HEK293 (cell line): ENCODE data around the gene ZNF644.

Experiments
- CTCF ChIA-PET: fragments of 350-600 bp; formaldehyde crosslinking; extraction: SDS; loops from one replicate; lab custom pipeline; 2021; ENCODE audit warnings: antibody characterized with exemption; lab: Yijun Ruan, JAX
- POLR2A ChIA-PET: fragments of 300-600 bp; formaldehyde crosslinking; extraction: SDS; loops from one replicate; lab custom pipeline; 2020; ENCODE audit warnings: antibody characterized with exemption, inconsistent platforms; lab: Yijun Ruan, JAX
- H3K27ac ChIP-seq: fragments of 200-500 bp; sonication (Bioruptor generic); 2 replicates; pipeline ENCODE4 v1.5.1; 2014; ENCODE audit warnings: low read depth, low read length, control low read depth, inconsistent platforms; ENCODE audit errors: extremely low read depth
- H3K36me3 ChIP-seq, 2 experiments: fragments of 200-500 bp in 1 of 2; sonication (Bioruptor generic) in 1 of 2; 1 replicate in 1 of 2; 2 replicates in 1 of 2; pipeline ENCODE4 v1.5.1; 2014 to 2017; ENCODE audit warnings: inconsistent platforms in 2 of 2, low read length in 2 of 2; ENCODE audit not compliant: control insufficient read depth in 2 of 2, insufficient read depth in 1 of 2
- H3K4me1 ChIP-seq: fragments of 200-500 bp; sonication (Bioruptor generic); 2 replicates; pipeline ENCODE4 v1.5.1; 2014; ENCODE audit warnings: mild to moderate bottlenecking, low read length, inconsistent platforms; ENCODE audit not compliant: control insufficient read depth, insufficient read depth
- H3K4me3 ChIP-seq: 2 replicates; pipeline ENCODE4 v1.5.1; 2011; ENCODE audit warnings: low read depth, mild to moderate bottlenecking, control low read depth, low read length, moderate library complexity
- H3K9me3 ChIP-seq: fragments of 200-500 bp; sonication (Bioruptor generic); 2 replicates; pipeline ENCODE4 v1.5.1; 2014; ENCODE audit warnings: low read depth, low read length, inconsistent platforms; ENCODE audit not compliant: control insufficient read depth, insufficient read depth
- PRDM1 ChIP-seq: fragments of 450-650 bp; formaldehyde crosslinking; IDR thresholded peaks from 2 replicates; pipeline ENCODE4; 2016; ENCODE audit warnings: missing biosample characterization, missing genetic modification characterization
- SALL2 ChIP-seq: fragments of 450-650 bp; formaldehyde crosslinking; IDR thresholded peaks from 2 replicates; pipeline ENCODE4 v1.5.0; 2017; ENCODE audit warnings: missing biosample characterization, mild to moderate bottlenecking, missing genetic modification characterization, borderline replicate concordance
- SETDB1 ChIP-seq: IDR thresholded peaks from one replicate; pipeline ENCODE4 v1.6.1; 2017; ENCODE audit warnings: mild to moderate bottlenecking, low read length, moderate library complexity, mixed read lengths; ENCODE audit not compliant: insufficient read length
- SP7 ChIP-seq: fragments of 450-650 bp; formaldehyde crosslinking; IDR thresholded peaks from 2 replicates; pipeline ENCODE4 v1.5.1; 2016; ENCODE audit warnings: missing biosample characterization, missing genetic modification characterization
- YY1 ChIP-seq: fragments of 450-650 bp; formaldehyde crosslinking; IDR thresholded peaks from 2 replicates; pipeline ENCODE4 v1.5.1; 2018; ENCODE audit warnings: missing biosample characterization, missing genetic modification characterization
- ZNF146 ChIP-seq: fragments of 450-650 bp; formaldehyde crosslinking; IDR thresholded peaks from 2 replicates; pipeline ENCODE4 v1.5.1; 2016; ENCODE audit warnings: missing biosample characterization, missing genetic modification characterization
- ZNF155 ChIP-seq: fragments of 450-650 bp; formaldehyde crosslinking; IDR thresholded peaks from 2 replicates; pipeline ENCODE4 v1.5.1; 2016; ENCODE audit warnings: missing biosample characterization, missing genetic modification characterization
- ZNF24 ChIP-seq: fragments of 450-650 bp; formaldehyde crosslinking; IDR thresholded peaks from 2 replicates; pipeline ENCODE4 v1.5.1; 2016; ENCODE audit warnings: missing biosample characterization, missing genetic modification characterization
- ZNF366 ChIP-seq: fragments of 450-650 bp; formaldehyde crosslinking; conservative IDR thresholded peaks from 2 replicates; pipeline ENCODE4 v1.5.1; 2016; ENCODE audit warnings: missing biosample characterization, missing genetic modification characterization
- ZNF501 ChIP-seq: fragments of 450-650 bp; formaldehyde crosslinking; IDR thresholded peaks from 2 replicates; pipeline ENCODE4 v1.5.1; 2016; ENCODE audit warnings: missing biosample characterization, missing genetic modification characterization
- ZNF560 ChIP-seq: fragments of 450-650 bp; formaldehyde crosslinking; IDR thresholded peaks from 2 replicates; pipeline ENCODE4 v1.5.1; 2017; ENCODE audit warnings: missing biosample characterization, missing genetic modification characterization, borderline replicate concordance
- ZNF701 ChIP-seq: fragments of 450-650 bp; formaldehyde crosslinking; IDR thresholded peaks from 2 replicates; pipeline ENCODE4 v1.5.1; 2016; ENCODE audit warnings: missing biosample characterization, missing genetic modification characterization
- ZNF707 ChIP-seq: fragments of 450-650 bp; formaldehyde crosslinking; IDR thresholded peaks from 2 replicates; pipeline ENCODE4 v1.5.1; 2016; ENCODE audit warnings: missing biosample characterization, missing genetic modification characterization
- ZNF830 ChIP-seq: fragments of 450-650 bp; IDR thresholded peaks from 2 replicates; pipeline ENCODE4 v1.5.0; 2018; ENCODE audit warnings: missing biosample characterization, missing genetic modification characterization, low read depth, mild to moderate bottlenecking, moderate library complexity
- TF ChIP-seq, protein P1 (sequence below): fragments of 450-650 bp; IDR thresholded peaks from 2 replicates; pipeline ENCODE4 v1.5.1; 2018; ENCODE audit warnings: missing biosample characterization, mild to moderate bottlenecking, missing genetic modification characterization
- TF ChIP-seq, protein P2 (sequence below): fragments of 450-650 bp; formaldehyde crosslinking; IDR thresholded peaks from 2 replicates; pipeline ENCODE4 v1.5.1; 2016; ENCODE audit warnings: missing biosample characterization, missing genetic modification characterization
- TF ChIP-seq, protein P3 (sequence below): fragments of 450-650 bp; formaldehyde crosslinking; IDR thresholded peaks from 2 replicates; pipeline ENCODE4 v1.5.1; 2016; ENCODE audit warnings: missing biosample characterization, missing genetic modification characterization
- TF ChIP-seq, protein P4 (sequence below): fragments of 450-650 bp; formaldehyde crosslinking; IDR thresholded peaks from 2 replicates; pipeline ENCODE4 v1.5.1; 2016; ENCODE audit warnings: missing biosample characterization, missing genetic modification characterization
- TF ChIP-seq, protein P5 (sequence below): fragments of 450-650 bp; formaldehyde crosslinking; optimal IDR thresholded peaks from 2 replicates; pipeline ENCODE3; 2016; ENCODE audit warnings: missing biosample characterization, mild to moderate bottlenecking, missing genetic modification characterization

ZNF644 gene

DNA sequence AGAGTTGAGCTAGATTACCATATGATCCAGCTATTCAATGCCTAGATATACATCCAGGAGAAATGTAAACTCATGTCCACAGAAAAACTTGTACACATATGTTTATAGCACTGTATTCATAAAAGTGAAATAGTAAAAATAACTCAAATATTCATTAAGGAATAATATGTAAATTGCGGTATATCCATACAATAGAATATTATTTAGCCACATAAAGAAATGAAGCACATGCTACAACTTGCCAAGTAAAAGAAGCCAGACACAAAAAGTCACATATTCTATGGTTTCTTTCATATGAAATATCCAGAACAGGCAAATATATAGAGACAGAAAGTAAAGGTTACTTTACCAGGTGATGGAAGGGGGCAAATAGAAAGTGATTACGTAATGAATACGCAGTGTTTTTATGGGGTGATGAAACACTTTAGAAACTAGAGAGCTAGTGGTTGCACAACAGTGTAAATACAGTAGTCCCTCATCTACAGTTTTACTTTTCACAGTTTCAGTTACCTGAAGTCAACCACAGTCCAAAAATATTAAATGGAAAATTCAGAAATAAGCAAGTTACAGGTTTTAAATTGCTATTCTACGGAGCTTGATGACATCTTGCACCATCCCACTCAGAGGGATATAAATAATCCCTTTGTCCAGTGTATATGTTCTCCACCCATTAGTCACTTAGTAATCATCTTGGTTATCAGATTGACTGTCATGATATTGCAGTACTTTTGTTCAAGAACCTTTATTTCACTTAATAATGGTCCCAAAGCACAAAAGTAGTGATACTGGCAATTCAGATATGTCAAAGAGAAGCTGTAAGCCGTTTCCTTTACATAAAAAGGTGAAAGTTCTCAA is 62.3 kb downstream of the ZNF644 start:
- H3K9me3 ChIP-seq: no peaks in the 10 kb centered on the region
- TF ChIP-seq PRDM1 (tag by site-specific recombination): 0 out of 2 replicates have a peak, but pooled peaks have one; percentile 38
- TF ChIP-seq SETDB1: peak; percentile 28
- TF ChIP-seq ZNF146: 0 out of 2 replicates have a peak, but pooled peaks have one; percentile 12
- TF ChIP-seq SP7: no peak
- no peak overlapping the region for H3K27ac ChIP-seq
- ChIA-PET CTCF (interaction anchor here (0.7 to 1.7 kb wide), 4 partner anchors 26 to 238 kb away, joined by 3 to 6 read pairs (median 4); no protein-coding TSS in a partner anchor), POLR2A (no interaction called here)
- no peaks in the 10 kb centered on the region for H3K4me1 ChIP-seq
- H3K4me3 ChIP-seq: no peak overlapping the region
- H3K36me3 ChIP-seq: peaks cover 0 to 19% of the 10 kb centered on the region in 2 experiments; a peak in 2 of 3 replicates

DNA sequence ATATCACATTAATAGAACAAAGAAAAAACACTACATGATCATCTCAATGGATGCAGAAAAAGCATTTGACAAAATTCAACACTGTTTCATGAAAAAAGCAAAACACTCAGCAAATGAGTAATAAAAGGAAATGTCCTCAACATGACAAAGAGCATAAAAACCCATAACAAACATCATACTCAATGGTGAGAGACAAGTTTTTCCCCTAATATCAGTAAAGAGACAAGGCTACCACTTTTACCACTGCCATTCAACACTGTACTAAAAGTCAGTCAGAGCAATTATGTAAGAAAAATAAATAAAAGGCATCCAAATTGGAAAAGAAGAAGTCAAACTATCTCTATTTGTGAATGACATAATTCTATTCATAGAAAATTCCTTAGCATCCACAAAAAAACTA is 64.3 kb downstream of the ZNF644 start:
- peaks cover 0 to 12% of the 10 kb centered on the region in 2 experiments; a peak in 2 of 3 replicates for H3K36me3 ChIP-seq
- TF ChIP-seq, protein P1, sequence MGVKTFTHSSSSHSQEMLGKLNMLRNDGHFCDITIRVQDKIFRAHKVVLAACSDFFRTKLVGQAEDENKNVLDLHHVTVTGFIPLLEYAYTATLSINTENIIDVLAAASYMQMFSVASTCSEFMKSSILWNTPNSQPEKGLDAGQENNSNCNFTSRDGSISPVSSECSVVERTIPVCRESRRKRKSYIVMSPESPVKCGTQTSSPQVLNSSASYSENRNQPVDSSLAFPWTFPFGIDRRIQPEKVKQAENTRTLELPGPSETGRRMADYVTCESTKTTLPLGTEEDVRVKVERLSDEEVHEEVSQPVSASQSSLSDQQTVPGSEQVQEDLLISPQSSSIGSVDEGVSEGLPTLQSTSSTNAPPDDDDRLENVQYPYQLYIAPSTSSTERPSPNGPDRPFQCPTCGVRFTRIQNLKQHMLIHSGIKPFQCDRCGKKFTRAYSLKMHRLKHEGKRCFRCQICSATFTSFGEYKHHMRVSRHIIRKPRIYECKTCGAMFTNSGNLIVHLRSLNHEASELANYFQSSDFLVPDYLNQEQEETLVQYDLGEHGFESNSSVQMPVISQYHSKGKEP (tag by site-specific recombination): no peak
- TF ChIP-seq ZNF501 (tag by site-specific recombination) (no peak), ZNF155 (tag by site-specific recombination) (no peak), SP7 (no peak), ZNF830 (tag by site-specific recombination) (no peak), ZNF560 (tag by site-specific recombination) (no peak), ZNF701 (tag by site-specific recombination) (no peak), ZNF707 (tag by site-specific recombination) (no peak), YY1 (no peak), ZNF366 (tag by site-specific recombination) (no peak), SALL2 (no peak), ZNF146 (no peak), ZNF24 (tag by site-specific recombination) (no peak)
- TF ChIP-seq, protein P2, sequence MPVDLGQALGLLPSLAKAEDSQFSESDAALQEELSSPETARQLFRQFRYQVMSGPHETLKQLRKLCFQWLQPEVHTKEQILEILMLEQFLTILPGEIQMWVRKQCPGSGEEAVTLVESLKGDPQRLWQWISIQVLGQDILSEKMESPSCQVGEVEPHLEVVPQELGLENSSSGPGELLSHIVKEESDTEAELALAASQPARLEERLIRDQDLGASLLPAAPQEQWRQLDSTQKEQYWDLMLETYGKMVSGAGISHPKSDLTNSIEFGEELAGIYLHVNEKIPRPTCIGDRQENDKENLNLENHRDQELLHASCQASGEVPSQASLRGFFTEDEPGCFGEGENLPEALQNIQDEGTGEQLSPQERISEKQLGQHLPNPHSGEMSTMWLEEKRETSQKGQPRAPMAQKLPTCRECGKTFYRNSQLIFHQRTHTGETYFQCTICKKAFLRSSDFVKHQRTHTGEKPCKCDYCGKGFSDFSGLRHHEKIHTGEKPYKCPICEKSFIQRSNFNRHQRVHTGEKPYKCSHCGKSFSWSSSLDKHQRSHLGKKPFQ (tag by site-specific recombination): no peak
- TF ChIP-seq, protein P3, sequence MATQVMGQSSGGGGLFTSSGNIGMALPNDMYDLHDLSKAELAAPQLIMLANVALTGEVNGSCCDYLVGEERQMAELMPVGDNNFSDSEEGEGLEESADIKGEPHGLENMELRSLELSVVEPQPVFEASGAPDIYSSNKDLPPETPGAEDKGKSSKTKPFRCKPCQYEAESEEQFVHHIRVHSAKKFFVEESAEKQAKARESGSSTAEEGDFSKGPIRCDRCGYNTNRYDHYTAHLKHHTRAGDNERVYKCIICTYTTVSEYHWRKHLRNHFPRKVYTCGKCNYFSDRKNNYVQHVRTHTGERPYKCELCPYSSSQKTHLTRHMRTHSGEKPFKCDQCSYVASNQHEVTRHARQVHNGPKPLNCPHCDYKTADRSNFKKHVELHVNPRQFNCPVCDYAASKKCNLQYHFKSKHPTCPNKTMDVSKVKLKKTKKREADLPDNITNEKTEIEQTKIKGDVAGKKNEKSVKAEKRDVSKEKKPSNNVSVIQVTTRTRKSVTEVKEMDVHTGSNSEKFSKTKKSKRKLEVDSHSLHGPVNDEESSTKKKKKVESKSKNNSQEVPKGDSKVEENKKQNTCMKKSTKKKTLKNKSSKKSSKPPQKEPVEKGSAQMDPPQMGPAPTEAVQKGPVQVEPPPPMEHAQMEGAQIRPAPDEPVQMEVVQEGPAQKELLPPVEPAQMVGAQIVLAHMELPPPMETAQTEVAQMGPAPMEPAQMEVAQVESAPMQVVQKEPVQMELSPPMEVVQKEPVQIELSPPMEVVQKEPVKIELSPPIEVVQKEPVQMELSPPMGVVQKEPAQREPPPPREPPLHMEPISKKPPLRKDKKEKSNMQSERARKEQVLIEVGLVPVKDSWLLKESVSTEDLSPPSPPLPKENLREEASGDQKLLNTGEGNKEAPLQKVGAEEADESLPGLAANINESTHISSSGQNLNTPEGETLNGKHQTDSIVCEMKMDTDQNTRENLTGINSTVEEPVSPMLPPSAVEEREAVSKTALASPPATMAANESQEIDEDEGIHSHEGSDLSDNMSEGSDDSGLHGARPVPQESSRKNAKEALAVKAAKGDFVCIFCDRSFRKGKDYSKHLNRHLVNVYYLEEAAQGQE (tag by site-specific recombination): no peak
- TF ChIP-seq, protein P4, sequence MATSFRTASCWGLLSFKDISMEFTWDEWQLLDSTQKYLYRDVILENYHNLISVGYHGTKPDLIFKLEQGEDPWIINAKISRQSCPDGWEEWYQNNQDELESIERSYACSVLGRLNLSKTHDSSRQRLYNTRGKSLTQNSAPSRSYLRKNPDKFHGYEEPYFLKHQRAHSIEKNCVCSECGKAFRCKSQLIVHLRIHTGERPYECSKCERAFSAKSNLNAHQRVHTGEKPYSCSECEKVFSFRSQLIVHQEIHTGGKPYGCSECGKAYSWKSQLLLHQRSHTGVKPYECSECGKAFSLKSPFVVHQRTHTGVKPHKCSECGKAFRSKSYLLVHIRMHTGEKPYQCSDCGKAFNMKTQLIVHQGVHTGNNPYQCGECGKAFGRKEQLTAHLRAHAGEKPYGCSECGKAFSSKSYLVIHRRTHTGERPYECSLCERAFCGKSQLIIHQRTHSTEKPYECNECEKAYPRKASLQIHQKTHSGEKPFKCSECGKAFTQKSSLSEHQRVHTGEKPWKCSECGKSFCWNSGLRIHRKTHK (tag by site-specific recombination): no peak
- TF ChIP-seq, protein P5, sequence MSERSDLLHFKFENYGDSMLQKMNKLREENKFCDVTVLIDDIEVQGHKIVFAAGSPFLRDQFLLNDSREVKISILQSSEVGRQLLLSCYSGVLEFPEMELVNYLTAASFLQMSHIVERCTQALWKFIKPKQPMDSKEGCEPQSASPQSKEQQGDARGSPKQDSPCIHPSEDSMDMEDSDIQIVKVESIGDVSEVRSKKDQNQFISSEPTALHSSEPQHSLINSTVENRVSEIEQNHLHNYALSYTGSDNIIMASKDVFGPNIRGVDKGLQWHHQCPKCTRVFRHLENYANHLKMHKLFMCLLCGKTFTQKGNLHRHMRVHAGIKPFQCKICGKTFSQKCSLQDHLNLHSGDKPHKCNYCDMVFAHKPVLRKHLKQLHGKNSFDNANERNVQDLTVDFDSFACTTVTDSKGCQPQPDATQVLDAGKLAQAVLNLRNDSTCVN (tag by site-specific recombination): no peak
- no peak overlapping the region for H3K27ac ChIP-seq
- POLR2A ChIA-PET: no interaction called here
- no peaks in the 10 kb centered on the region for H3K4me1 ChIP-seq
- CTCF ChIA-PET: interaction anchor here (0.5 kb wide), 2 partner anchors 141 to 241 kb away, joined by 3 read pairs; partner anchors contain the start of gene BARHL2
- H3K4me3 ChIP-seq: no peak overlapping the region
- H3K9me3 ChIP-seq: no peaks in the 10 kb centered on the region
